Stimulated activated CD4-positive, alpha-beta T cell treated with anti-CD3 and anti-CD28 coated beads, TNF-alpha, amount 100 ng/mL, for 1 hour (primary cell): ENCODE data around the gene RNASE11.

Experiments used
- DNase-seq, 3 donors: peaks; one replicate each; pipeline ENCODE4 v3.0.0-alpha.2; 2020; ENCODE audit warnings: low read depth in 3 of 3, low spot score in 1 of 3

Gene RNASE11

DNA sequence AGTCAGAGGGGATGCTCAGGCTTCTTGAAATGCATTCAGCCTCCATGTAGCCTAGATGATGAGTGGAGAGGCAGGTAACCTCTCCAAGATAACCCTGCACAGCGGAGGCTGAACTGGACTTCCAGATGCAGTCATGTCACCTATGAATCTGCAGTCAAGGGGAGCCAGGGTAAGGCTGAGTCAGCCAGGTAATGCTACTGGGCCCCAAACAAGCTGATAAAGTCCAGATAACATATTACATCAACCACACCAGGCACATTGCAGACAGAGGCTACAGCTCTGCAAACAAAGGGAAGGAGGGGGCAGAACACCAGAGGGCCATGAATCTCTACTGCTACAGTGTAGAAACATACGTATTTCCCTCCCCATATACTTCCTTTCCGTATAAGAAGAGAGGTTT, 40.9 kb downstream of the RNASE11 start:
- no peak for DNase-seq

DNA sequence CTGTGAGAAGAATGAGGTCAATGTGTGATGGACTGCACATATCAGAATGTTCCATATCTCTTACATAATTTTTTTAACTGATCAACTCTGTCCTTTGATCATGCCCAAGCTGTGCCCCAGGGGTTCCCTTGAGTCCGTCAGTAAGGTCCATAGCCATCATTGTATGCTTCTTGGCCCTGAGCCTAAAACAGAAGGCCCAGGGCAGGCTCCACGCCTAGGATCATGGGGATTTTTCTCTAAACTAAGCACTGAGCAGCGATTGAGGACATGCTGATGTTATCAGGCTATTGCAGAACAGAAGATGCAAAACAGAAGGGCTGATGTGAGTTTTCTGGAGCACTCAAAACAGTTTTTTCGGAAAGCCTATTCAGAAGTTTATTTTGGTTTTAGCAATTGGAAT, 47.9 kb downstream of the RNASE11 start:
- DNase-seq: no peak
